GM12878 (cell line): ENCODE data around the gene PLEKHN1. TPM values are rescaled to one million over a fixed set of nuclear protein-coding genes. Genes with fewer than 3 reads are reported as not detected.

Experiments used
- ATAC-seq: fragments of 200-7000 bp; cut with Tn5 transposase; 3 replicates; pipeline ENCODE4 v1.9.1; 2020; ENCODE audit warnings: mild to moderate bottlenecking, moderate library complexity
- BruUV-seq: library from RNA; stranded (reverse); fragments of 400-500 nt; replicated peaks from 2 replicates; lab custom pipeline; 2021; lab: Mats Ljungman, UMichigan
- CTCF ChIA-PET: fragments of 300-600 bp; sonication (Branson Sonifier 250); formaldehyde crosslinking; extraction: SDS; loops from one replicate; lab custom pipeline; 2021; ENCODE audit warnings: inconsistent platforms; lab: Yijun Ruan, JAX
- POLR2A ChIA-PET: fragments of 350-600 bp; formaldehyde crosslinking; extraction: SDS; loops from one replicate; lab custom pipeline; 2021; ENCODE audit warnings: inconsistent platforms; lab: Charles Lee
- RAD21 ChIA-PET: fragments of 300-600 bp; sonication (Branson Sonifier 250); formaldehyde crosslinking; loops from one replicate; lab custom pipeline; 2023; ENCODE audit warnings: antibody characterized with exemption; ENCODE audit not compliant: unreplicated experiment; lab: Charles Lee
- SMC1A ChIA-PET: fragments of 300-600 bp; sonication (Branson Sonifier 250); formaldehyde crosslinking; loops from one replicate; lab custom pipeline; 2023; ENCODE audit not compliant: unreplicated experiment, uncharacterized antibody; lab: Charles Lee
- DNase-seq: peaks from one replicate; pipeline ENCODE4 v3.0.0-alpha.2; 2011; ENCODE audit warnings: low read depth, low spot score
- FAIRE-seq: peaks from 3 replicates; lab custom pipeline; 2011; peaks lifted over from hg19 to GRCh38; lab: Jason Lieb, UNC
- H2AFZ ChIP-seq: 2 replicates; pipeline ENCODE4 v1.6.0; 2011; ENCODE audit warnings: low read depth, low read length, control low read depth; ENCODE audit not compliant: control insufficient read depth
- H3K27ac ChIP-seq: 2 replicates; pipeline ENCODE4 v1.5.1; 2011; ENCODE audit warnings: control low read depth; ENCODE audit not compliant: control insufficient read depth, insufficient read depth
- H3K27me3 ChIP-seq, 2 experiments: replicated peaks in 1 of 2; 2 replicates each; pipeline versions ENCODE4 v1.6.0 to v1.6.1; 2011; ENCODE audit warnings: low read length in 1 of 2; ENCODE audit not compliant: control insufficient read depth in 2 of 2, insufficient read depth in 2 of 2
- H3K36me3 ChIP-seq, 2 experiments: 2 replicates each; pipeline ENCODE4 v1.5.1; 2011; ENCODE audit warnings: low read length in 1 of 2; ENCODE audit not compliant: control insufficient read depth in 2 of 2, insufficient read depth in 2 of 2
- H3K4me1 ChIP-seq: 2 replicates; pipeline ENCODE4 v1.6.1; 2011; ENCODE audit warnings: mild to moderate bottlenecking, low read length, moderate library complexity, mixed read lengths; ENCODE audit not compliant: control insufficient read depth, insufficient read depth
- H3K4me2 ChIP-seq: 2 replicates; pipeline ENCODE4 v1.6.0; 2011; ENCODE audit warnings: control low read depth; ENCODE audit not compliant: control insufficient read depth, insufficient read depth
- H3K4me3 ChIP-seq: fragments of 200-600 bp; sonication (generic); 2 replicates; pipeline ENCODE4 v1.5.1; 2016
- H3K79me2 ChIP-seq: 2 replicates; pipeline ENCODE4 v1.6.0; 2011; ENCODE audit warnings: low read length; ENCODE audit not compliant: control insufficient read depth, insufficient read depth
- H3K9ac ChIP-seq: 2 replicates; pipeline ENCODE4 v1.8.0; 2011; ENCODE audit warnings: low read length, control low read depth, mixed read lengths; ENCODE audit not compliant: control insufficient read depth, insufficient read depth
- H3K9me3 ChIP-seq: replicated peaks from 3 replicates; pipeline ENCODE4 v1.5.1; 2011; ENCODE audit warnings: mild to moderate bottlenecking, low read length; ENCODE audit not compliant: control insufficient read depth, insufficient read depth
- H4K20me1 ChIP-seq: 2 replicates; pipeline ENCODE4 v1.6.0; 2011; ENCODE audit not compliant: control insufficient read depth, insufficient read depth
- RB1 ChIP-seq: fragments of 450-650 bp; formaldehyde crosslinking; IDR thresholded peaks from 2 replicates; pipeline ENCODE4 v1.6.1; 2017; ENCODE audit warnings: mild to moderate bottlenecking, borderline replicate concordance
- WGBS: methylation state at CpG from one replicate; pipeline ENCODE4 v1.1.6; 2016; ENCODE audit warnings: low lambda C conversion rate; ENCODE audit not compliant: insufficient replicate concordance, insufficient coverage; ENCODE audit errors: missing lambda C conversion rate; 5-methylcytosine and 5-hydroxymethylcytosine counted together
- in situ Hi-C: fragments of 300-500 bp; cut with MboI; formaldehyde crosslinking; loops from 9 replicates; pipeline ENCODE4 v1.14.3; 2018; ENCODE audit warnings: mixed read lengths
- intact Hi-C: fragments of 100-400 bp; cut with micrococcal nuclease; formaldehyde crosslinking; loops from one replicate; pipeline ENCODE4 v1.14.2; 2022; ENCODE audit not compliant: unreplicated experiment
- polyA plus RNA-seq, 11 experiments: library from polyadenylated mRNA; depleted of rRNA in 4 of 11; unstranded in 6 of 11; stranded (reverse) in 5 of 11; fragments of >200 nt; fragmentation: Nextera tagmentation in 4 of 11; fragmentation: Illumina TruSeq in 1 of 11; extraction: Ambion mirVana in 4 of 11; extraction: Trizol in 1 of 11; gene quantifications; 1 replicate in 1 of 11; 2 replicates in 10 of 11; pipeline versions ENCODE4 v1.2.1 to v1.2.3, GENCODE V29; 2011 to 2016; ENCODE audit warnings: inconsistent platforms in 2 of 11, missing spikeins in 2 of 11, low read depth in 1 of 11
- total RNA-seq, 4 experiments: library from RNA; depleted of rRNA in 3 of 4; stranded (reverse); fragments of >200 nt in 3 of 4; fragmentation: Illumina TruSeq in 1 of 4; extraction: Trizol in 1 of 4; gene quantifications; 2 replicates each; pipeline versions ENCODE4 v1.2.1 to v1.2.3, GENCODE V29; 2013 to 2021
- TF ChIP-seq, protein P1 (sequence below): fragments of 450-650 bp; formaldehyde crosslinking; IDR thresholded peaks from 2 replicates; pipeline ENCODE4 v1.4.0; 2022; ENCODE audit warnings: mild to moderate bottlenecking, moderate library complexity

The PLEKHN1 gene
- total and polyA plus RNA-seq, 10 of the 15 experiments (the other 5 are each of a cell fraction or from before 2014, with no cell fraction given), result 0.04 to 0.26 (median 0.18) TPM; not detected in 6

DNA sequence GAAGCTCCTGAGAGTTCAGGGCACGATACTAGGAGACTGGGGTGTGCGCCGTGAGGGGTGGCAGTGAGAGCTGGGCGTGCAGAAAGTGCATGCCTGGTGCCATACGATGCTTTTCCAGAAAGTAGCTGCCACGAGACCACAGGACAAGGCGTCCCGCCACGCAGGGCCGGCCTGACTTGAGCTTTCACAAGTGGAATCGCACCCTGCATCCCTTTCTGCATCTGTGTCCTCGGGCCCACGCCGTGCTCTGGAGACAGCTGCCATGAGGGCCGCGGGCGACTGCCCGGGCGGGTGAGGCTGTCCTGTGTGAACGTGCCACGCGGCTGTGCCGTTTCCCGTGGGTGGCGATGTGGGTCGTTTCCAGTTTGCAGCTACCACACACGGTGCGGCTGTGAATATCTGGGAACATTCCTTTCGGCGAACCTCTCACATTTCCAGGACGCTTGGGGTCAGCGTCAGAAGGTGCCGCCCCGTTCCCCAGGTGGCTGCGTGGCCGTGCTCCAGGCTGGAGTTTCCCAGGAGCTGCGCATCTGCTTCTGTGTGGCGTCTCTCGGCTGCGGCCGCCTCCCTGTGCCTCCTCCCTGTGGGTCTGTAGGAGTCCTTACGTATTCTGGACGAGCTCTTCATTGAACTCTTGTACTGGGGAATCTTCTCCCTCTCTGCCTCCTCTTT, 16.6 kb downstream of the PLEKHN1 start:
- no peak for DNase-seq
- no peaks in the 10 kb centered on the region; the same call in 2 of the 3 replicates for H3K9me3 ChIP-seq
- H3K4me1 ChIP-seq, result no peaks in the 10 kb centered on the region
- no peak overlapping the region for H3K4me2 ChIP-seq
- no peak overlapping the region for H3K27ac ChIP-seq
- in situ Hi-C loops, result loop anchor here (5.0 kb wide), 1 partner anchor 79 kb away; no protein-coding TSS in a partner anchor
- intact Hi-C loops, result no loop called here
- no peak for ATAC-seq
- H3K4me3 ChIP-seq, result no peak overlapping the region
- H3K36me3 ChIP-seq, result no peaks in the 10 kb centered on the region
- no peak overlapping the region for H2AFZ ChIP-seq
- CTCF ChIA-PET, result interaction anchor here (0.7 to 8.0 kb wide), 8 partner anchors 10 to 309 kb away, joined by 3 to 71 read pairs (median 17); no protein-coding TSS in a partner anchor
- SMC1A ChIA-PET, result interaction anchor here (0.8 to 2.2 kb wide), 5 partner anchors 14 to 81 kb away, joined by 3 to 5 read pairs (median 4); partner anchors contain the start of gene PLEKHN1
- no peaks in the 10 kb centered on the region for H4K20me1 ChIP-seq
- WGBS, result 67% methylated on average over 38 of the region's 43 CpGs
- no peaks in the 10 kb centered on the region for H3K79me2 ChIP-seq
- POLR2A ChIA-PET, result interaction anchor here (0.6 kb wide), 2 partner anchors 20 to 621 kb away, joined by 4 to 5 read pairs; no protein-coding TSS in a partner anchor
- no TSS peak for BruUV-seq
- FAIRE-seq, result no peak
- H3K9ac ChIP-seq, result no peak overlapping the region
- RAD21 ChIA-PET, result interaction anchor here (0.6 to 2.2 kb wide), 10 partner anchors 19 to 308 kb away, joined by 3 to 16 read pairs (median 3); partner anchors contain the start of genes C1orf159 and ISG15
- H3K27me3 ChIP-seq, result no peaks in the 10 kb centered on the region
- TF ChIP-seq RB1, result no peak
- TF ChIP-seq, protein P1, sequence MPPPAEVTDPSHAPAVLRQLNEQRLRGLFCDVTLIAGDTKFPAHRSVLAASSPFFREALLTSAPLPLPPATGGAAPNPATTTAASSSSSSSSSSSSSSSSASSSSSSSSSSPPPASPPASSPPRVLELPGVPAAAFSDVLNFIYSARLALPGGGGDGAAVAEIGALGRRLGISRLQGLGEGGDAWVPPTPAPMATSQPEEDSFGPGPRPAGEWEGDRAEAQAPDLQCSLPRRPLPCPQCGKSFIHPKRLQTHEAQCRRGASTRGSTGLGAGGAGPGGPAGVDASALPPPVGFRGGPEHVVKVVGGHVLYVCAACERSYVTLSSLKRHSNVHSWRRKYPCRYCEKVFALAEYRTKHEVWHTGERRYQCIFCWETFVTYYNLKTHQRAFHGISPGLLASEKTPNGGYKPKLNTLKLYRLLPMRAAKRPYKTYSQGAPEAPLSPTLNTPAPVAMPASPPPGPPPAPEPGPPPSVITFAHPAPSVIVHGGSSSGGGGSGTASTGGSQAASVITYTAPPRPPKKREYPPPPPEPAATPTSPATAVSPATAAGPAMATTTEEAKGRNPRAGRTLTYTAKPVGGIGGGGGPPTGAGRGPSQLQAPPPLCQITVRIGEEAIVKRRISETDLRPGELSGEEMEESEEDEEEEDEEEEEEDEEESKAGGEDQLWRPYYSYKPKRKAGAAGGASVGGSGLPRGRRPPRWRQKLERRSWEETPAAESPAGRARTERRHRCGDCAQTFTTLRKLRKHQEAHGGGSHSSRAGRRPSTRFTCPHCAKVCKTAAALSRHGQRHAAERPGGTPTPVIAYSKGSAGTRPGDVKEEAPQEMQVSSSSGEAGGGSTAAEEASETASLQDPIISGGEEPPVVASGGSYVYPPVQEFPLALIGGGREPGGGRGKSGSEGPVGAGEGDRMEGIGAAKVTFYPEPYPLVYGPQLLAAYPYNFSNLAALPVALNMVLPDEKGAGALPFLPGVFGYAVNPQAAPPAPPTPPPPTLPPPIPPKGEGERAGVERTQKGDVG (CRISPR knock-in tag), result no peak
